Naive thymus-derived CD8-positive, alpha-beta T cell (primary cell): ENCODE results near the gene MYBPHL. TPM values are rescaled to one million over a fixed set of nuclear protein-coding genes. Genes with fewer than 3 reads are reported as not detected.

ENCODE experiments used
- ATAC-seq, 2 donors: fragments of 150-1000 bp; cut with Tn5 transposase in 1 of 2; sonication (Bioruptor Pico), chemical (Tn5 transposase) in 1 of 2; 1 replicate in 1 of 2; 2 replicates in 1 of 2; pipeline ENCODE4 v1.10.0; 2021; ENCODE audit warnings: mild to moderate bottlenecking in 2 of 2, moderate library complexity in 2 of 2
- POLR2A ChIA-PET: fragments of 350-600 bp; sonication (Branson Sonifier 250); formaldehyde crosslinking; loops from one replicate; lab custom pipeline; 2021; ENCODE audit warnings: antibody characterized with exemption; lab: Charles Lee
- DNase-seq, 10 donors: peaks; one replicate each; pipeline versions ENCODE4 v3.0.0 to v3.0.0-alpha.2; 2020 to 2022
- H3K27ac Mint-ChIP-seq, 10 donors: one replicate each; pipeline ENCODE4 v1.8.0; 2020 to 2022; ENCODE audit warnings: mild to moderate bottlenecking in 10 of 10, mixed read lengths in 10 of 10, moderate library complexity in 4 of 10, inconsistent platforms in 1 of 10
- H3K27me3 Mint-ChIP-seq, 5 donors: one replicate each; pipeline ENCODE4 v1.8.0; 2021 to 2022; ENCODE audit warnings: mixed read lengths in 5 of 5
- H3K36me3 Mint-ChIP-seq, 3 donors: one replicate each; pipeline ENCODE4 v1.8.0; 2020 to 2022; ENCODE audit warnings: mixed read lengths in 3 of 3, mild to moderate bottlenecking in 2 of 3, inconsistent platforms in 1 of 3
- H3K4me1 Mint-ChIP-seq, 4 donors: one replicate each; pipeline ENCODE4 v1.8.0; 2021 to 2022; ENCODE audit warnings: mixed read lengths in 4 of 4
- H3K4me3 Mint-ChIP-seq, 10 donors: one replicate each; pipeline ENCODE4 v1.8.0; 2020 to 2022; ENCODE audit warnings: mild to moderate bottlenecking in 10 of 10, mixed read lengths in 10 of 10, moderate library complexity in 6 of 10, inconsistent platforms in 1 of 10
- H3K9me3 Mint-ChIP-seq, 9 donors: one replicate each; pipeline ENCODE4 v1.8.0; 2020 to 2022; ENCODE audit warnings: mixed read lengths in 9 of 9, mild to moderate bottlenecking in 3 of 9, inconsistent platforms in 1 of 9, moderate library complexity in 1 of 9
- polyA plus RNA-seq, 3 donors: library from polyadenylated mRNA; unstranded; fragments of 300-500 nt; fragmentation: Illumina TruSeq; gene quantifications; one replicate each; pipeline ENCODE4 v1.2.3, GENCODE V29; 2021
- total RNA-seq, 8 experiments: library from RNA in 2 of 8; stranded (reverse) in 2 of 8; gene quantifications; one replicate each; pipeline ENCODE4 v1.2.3 and lab custom pipeline; 2021 to 2026

Gene MYBPHL
- total and polyA plus RNA-seq, 5 experiments from 2014 or later, result not detected

- POLR2A ChIA-PET, result no interaction called here
- no peak for ATAC-seq
Observed at GRCh38 chr1:109257682-109258421, 49.0 kb downstream of the MYBPHL start.

GRCh38 chr1:109256971-109257681, 49.7 kb downstream of the MYBPHL start:
- DNase-seq (no peak), ATAC-seq (no peak)
- peaks cover 5 to 28% (median 23%) of the 10 kb centered on the region in 4 donors for H3K4me1 Mint-ChIP-seq
- H3K27ac Mint-ChIP-seq, result peak overlapping the region in 2 of 10 donors; percentile 23 to 43
- no peak overlapping the region for H3K4me3 Mint-ChIP-seq
- H3K9me3 Mint-ChIP-seq, result no peaks in the 10 kb centered on the region
- H3K27me3 Mint-ChIP-seq, result no peaks in the 10 kb centered on the region
- POLR2A ChIA-PET, result no interaction called here
- no peaks in the 10 kb centered on the region for H3K36me3 Mint-ChIP-seq

More at GRCh38 chr1:109257682-109258421, 49.0 kb downstream of the MYBPHL start:
- Mint-ChIP-seq H3K27me3 (no peaks in the 10 kb centered on the region), H3K4me1 (peaks cover 0 to 28% (median 18%) of the 10 kb centered on the region in 4 donors), H3K36me3 (no peaks in the 10 kb centered on the region), H3K9me3 (no peaks in the 10 kb centered on the region), H3K27ac (peak overlapping the region in 2 of 10 donors; percentile 43 to 53), H3K4me3 (no peak overlapping the region)
- no peak for DNase-seq

GRCh38 chr1:109256085-109256484, 50.7 kb downstream of the MYBPHL start:
- no peaks in the 10 kb centered on the region for H3K36me3 Mint-ChIP-seq
- H3K27me3 Mint-ChIP-seq, result no peaks in the 10 kb centered on the region
- POLR2A ChIA-PET, result no interaction called here

GRCh38 chr1:109255678-109256077, 51.1 kb downstream of the MYBPHL start:
- DNase-seq, result no peak
- Mint-ChIP-seq H3K9me3 (no peaks in the 10 kb centered on the region), H3K4me3 (peak overlapping the region in 2 of 10 donors; percentile 14 to 56), H3K27ac (peak overlapping the region in 1 of 10 donors; percentile 64), H3K27me3 (no peaks in the 10 kb centered on the region), H3K36me3 (no peaks in the 10 kb centered on the region), H3K4me1 (peaks cover 11 to 40% (median 26%) of the 10 kb centered on the region in 4 donors)
- ATAC-seq, result no peak
- POLR2A ChIA-PET, result no interaction called here

More at GRCh38 chr1:109256085-109256484, 50.7 kb downstream of the MYBPHL start:
- peak overlapping the region in 2 of 10 donors; percentile 54 to 64 for H3K27ac Mint-ChIP-seq
- DNase-seq, result no peak
- ATAC-seq, result no peak
- no peaks in the 10 kb centered on the region for H3K9me3 Mint-ChIP-seq
- peaks cover 11 to 36% (median 26%) of the 10 kb centered on the region in 4 donors for H3K4me1 Mint-ChIP-seq
- H3K4me3 Mint-ChIP-seq, result no peak overlapping the region

GRCh38 chr1:109255097-109255651, 51.6 kb downstream of the MYBPHL start:
- Mint-ChIP-seq H3K27ac (peak overlapping the region in 2 of 10 donors; percentile 50 to 64), H3K27me3 (no peaks in the 10 kb centered on the region), H3K4me3 (peak overlapping the region in 2 of 10 donors; percentile 45 to 56), H3K4me1 (peaks cover 11 to 41% (median 26%) of the 10 kb centered on the region in 4 donors), H3K9me3 (no peaks in the 10 kb centered on the region), H3K36me3 (no peaks in the 10 kb centered on the region)
- no peak for DNase-seq
- no peak for ATAC-seq
- POLR2A ChIA-PET, result no interaction called here

GRCh38 chr1:109254621-109255096, 52.2 kb downstream of the MYBPHL start:
- Mint-ChIP-seq H3K27me3 (no peaks in the 10 kb centered on the region), H3K9me3 (no peaks in the 10 kb centered on the region), H3K36me3 (no peaks in the 10 kb centered on the region), H3K4me3 (no peak overlapping the region), H3K27ac (no peak overlapping the region), H3K4me1 (peaks cover 11 to 41% (median 26%) of the 10 kb centered on the region in 4 donors)
- ATAC-seq (no peak), DNase-seq (no peak)
- POLR2A ChIA-PET, result no interaction called here

GRCh38 chr1:109253803-109254620, 52.8 kb downstream of the MYBPHL start:
- Mint-ChIP-seq H3K4me3 (no peak overlapping the region), H3K27me3 (no peaks in the 10 kb centered on the region), H3K27ac (peak overlapping the region in 1 of 10 donors; percentile 27), H3K36me3 (no peaks in the 10 kb centered on the region), H3K4me1 (peaks cover 14 to 44% (median 29%) of the 10 kb centered on the region in 4 donors), H3K9me3 (no peaks in the 10 kb centered on the region)
- POLR2A ChIA-PET, result interaction anchor here (1.3 kb wide), 1 partner anchor 13 kb away, joined by 4 read pairs; no protein-coding TSS in a partner anchor
- no peak for ATAC-seq
- DNase-seq, result no peak

- Mint-ChIP-seq H3K9me3 (no peaks in the 10 kb centered on the region), H3K36me3 (no peaks in the 10 kb centered on the region), H3K27ac (peak overlapping the region in 1 of 10 donors; percentile 37), H3K4me3 (no peak overlapping the region), H3K4me1 (peaks cover 14 to 45% (median 31%) of the 10 kb centered on the region in 4 donors), H3K27me3 (no peaks in the 10 kb centered on the region)
- DNase-seq, result no peak
- POLR2A ChIA-PET, result interaction anchor here (1.3 kb wide), 1 partner anchor 12 kb away, joined by 4 read pairs; no protein-coding TSS in a partner anchor
- ATAC-seq, result no peak
Observed at GRCh38 chr1:109252893-109253802, 53.7 kb downstream of the MYBPHL start.

GRCh38 chr1:109252167-109252892, 54.5 kb downstream of the MYBPHL start:
- H3K9me3 Mint-ChIP-seq, result no peaks in the 10 kb centered on the region
- no peaks in the 10 kb centered on the region for H3K36me3 Mint-ChIP-seq
- no peak overlapping the region for H3K4me3 Mint-ChIP-seq
- peak overlapping the region in 2 of 10 donors; percentile 37 to 55 for H3K27ac Mint-ChIP-seq
- ATAC-seq (no peak), DNase-seq (no peak)
- POLR2A ChIA-PET, result no interaction called here
- H3K27me3 Mint-ChIP-seq, result no peaks in the 10 kb centered on the region
- peaks cover 14 to 46% (median 30%) of the 10 kb centered on the region in 4 donors for H3K4me1 Mint-ChIP-seq

- DNase-seq (no peak), ATAC-seq (no peak)
- Mint-ChIP-seq H3K27ac (peak overlapping the region in 1 of 10 donors; percentile 38), H3K27me3 (peaks cover 0 to under 1% (median 0%) of the 10 kb centered on the region in 5 donors), H3K36me3 (no peaks in the 10 kb centered on the region), H3K9me3 (no peaks in the 10 kb centered on the region), H3K4me3 (peak overlapping the region in 8 of 10 donors; percentile 16 to 77 (median 52)), H3K4me1 (peaks cover 14 to 48% (median 30%) of the 10 kb centered on the region in 4 donors)
- POLR2A ChIA-PET, result no interaction called here
Observed at GRCh38 chr1:109251277-109252166, 55.3 kb downstream of the MYBPHL start.
